Measurements from ENCODE around the gene FUT7. TPM values are rescaled to one million over a fixed set of nuclear protein-coding genes. Genes with fewer than 3 reads are reported as not detected.

The FUT7 gene
- total RNA-seq, 1 experiment from 2014 or later: not detected

GRCh38 chr9:136985027-136985602 lies 46.8 kb downstream of the FUT7 start:
- DNase-seq (ENCODE audit: low read depth): no peak

DNA sequence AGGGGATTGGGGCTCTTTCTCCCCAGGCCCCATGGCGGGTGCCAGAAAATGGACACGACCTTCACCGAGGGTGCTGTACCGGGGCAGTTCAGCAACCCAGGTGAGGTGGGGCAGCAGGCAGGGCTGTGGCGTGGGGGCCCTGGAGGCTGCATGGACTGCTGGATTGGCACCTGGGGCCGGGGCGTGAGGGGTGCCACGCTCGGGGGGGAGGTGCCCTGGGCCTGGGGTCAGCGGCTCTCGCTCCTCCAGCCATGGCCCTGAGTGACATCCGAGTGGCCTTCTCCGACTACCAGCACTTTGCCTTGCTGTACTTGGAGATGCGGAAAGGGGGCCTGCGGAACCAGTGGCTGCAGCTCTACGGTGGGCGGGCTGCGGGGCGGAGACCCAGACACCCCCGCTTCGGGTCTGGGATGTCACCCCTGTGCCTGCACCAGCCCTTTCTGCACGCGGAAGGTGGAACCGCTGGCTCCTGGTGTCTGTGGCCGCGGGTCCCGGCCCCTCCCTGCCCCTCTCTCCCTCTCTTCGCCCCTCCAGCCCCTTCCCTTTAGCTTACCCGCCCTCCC lies 47.3 kb downstream of the FUT7 start:
- no peak for DNase-seq (ENCODE audit: low read depth)

GRCh38 chr9:136983656-136984314 lies 48.1 kb downstream of the FUT7 start:
- DNase-seq (ENCODE audit: low read depth): no peak

GRCh38 chr9:136983167-136983566 lies 48.7 kb downstream of the FUT7 start:
- no peak for DNase-seq (ENCODE audit: low read depth)

GRCh38 chr9:136982232-136983051 lies 49.4 kb downstream of the FUT7 start, which contains the start of gene LCNL1:
Gene LCNL1, plus strand, starts transcription at chr9:136982993. Its CDS starts 594 bp downstream, at chr9:136983587.
- no peak for DNase-seq (ENCODE audit: low read depth)

DNA sequence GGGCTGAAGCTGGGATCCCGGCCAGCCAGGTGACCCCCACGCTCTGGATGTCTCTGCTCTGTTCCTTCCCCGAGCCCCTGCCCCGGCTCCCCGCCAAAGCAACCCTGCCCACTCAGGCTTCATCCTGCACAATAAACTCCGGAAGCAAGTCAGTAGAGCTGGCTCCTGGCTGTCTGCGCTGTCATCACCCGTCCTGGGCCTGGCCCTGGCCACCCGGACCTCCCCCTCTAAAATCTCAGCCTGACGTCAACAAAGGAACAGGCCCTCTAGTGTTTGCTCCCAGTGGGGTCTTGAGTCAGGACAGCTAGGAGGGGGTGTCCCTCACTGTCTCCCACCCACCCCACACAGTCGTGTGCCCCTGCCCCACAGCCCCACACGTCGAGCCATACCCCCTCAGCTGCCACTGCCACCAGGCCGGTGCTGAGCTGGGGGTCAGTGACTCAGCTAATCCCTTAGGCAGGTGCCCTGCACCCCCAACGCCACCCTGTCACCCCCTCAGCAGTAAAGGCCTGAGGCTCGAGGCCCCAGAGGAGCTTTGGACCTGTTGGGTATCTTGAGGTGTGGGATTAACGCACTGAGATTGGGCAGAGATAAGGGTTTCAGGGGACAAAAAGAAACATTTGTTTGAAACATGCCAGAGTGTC lies 50.2 kb downstream of the FUT7 start:
- DNase-seq (ENCODE audit: low read depth): peak; percentile 30

GRCh38 chr9:136980669-136981478 lies 51.0 kb downstream of the FUT7 start:
- no peak for DNase-seq (ENCODE audit: low read depth)

Other genes with a start within 250 kb of the FUT7 start
- 52.5 and 71.5 TPM in 2 replicates for gene TMEM141, start 240.7 kb downstream of the FUT7 start, total RNA-seq (2014; rRNA removed; shearing (Covaris generic))
- gene CCDC183, start 235.8 kb downstream of the FUT7 start, total RNA-seq (2014; rRNA removed; shearing (Covaris generic)): not detected in 2 replicates
- 87.9 and 90.9 TPM in 2 replicates for gene RABL6, start 224.1 kb downstream of the FUT7 start, total RNA-seq (2014; rRNA removed; shearing (Covaris generic))
- gene AJM1, start 189.6 kb downstream of the FUT7 start, total RNA-seq (2014; rRNA removed; shearing (Covaris generic)): 0.87 and 1.5 TPM in 2 replicates
- 124 and 165 TPM in 2 replicates for gene PHPT1, start 182.7 kb downstream of the FUT7 start, total RNA-seq (2014; rRNA removed; shearing (Covaris generic))
- 5.5 and 7.4 TPM in 2 replicates for gene MAMDC4, start 179.7 kb downstream of the FUT7 start, total RNA-seq (2014; rRNA removed; shearing (Covaris generic))
- gene EDF1, start 165.8 kb downstream of the FUT7 start, total RNA-seq (2014; rRNA removed; shearing (Covaris generic)): 301 and 357 TPM in 2 replicates
- 16.9 and 18.5 TPM in 2 replicates for gene TRAF2, start 145.6 kb downstream of the FUT7 start, total RNA-seq (2014; rRNA removed; shearing (Covaris generic))
- 171 and 188 TPM in 2 replicates for gene FBXW5, start 87.3 kb downstream of the FUT7 start, total RNA-seq (2014; rRNA removed; shearing (Covaris generic))
- 0.47 TPM in 1 of 2 replicates, not detected in the other for gene C8G, start 86.8 kb downstream of the FUT7 start, total RNA-seq (2014; rRNA removed; shearing (Covaris generic))
- not detected in 2 replicates for gene LCN12, start 79.8 kb downstream of the FUT7 start, total RNA-seq (2014; rRNA removed; shearing (Covaris generic))
- not detected in 2 replicates for gene PTGDS, start 54.6 kb downstream of the FUT7 start, total RNA-seq (2014; rRNA removed; shearing (Covaris generic))
- not detected in 2 replicates for gene LCNL1, start 49.1 kb downstream of the FUT7 start, total RNA-seq (2014; rRNA removed; shearing (Covaris generic))
- gene PAXX, start 39.7 kb downstream of the FUT7 start, total RNA-seq (2014; rRNA removed; shearing (Covaris generic)): 68.0 and 77.8 TPM in 2 replicates
- 1.0 and 1.7 TPM in 2 replicates for gene CLIC3, start 35.5 kb downstream of the FUT7 start, total RNA-seq (2014; rRNA removed; shearing (Covaris generic))
- gene ABCA2, start 3.9 kb downstream of the FUT7 start, total RNA-seq (2014; rRNA removed; shearing (Covaris generic)): 7.5 and 9.0 TPM in 2 replicates
- gene NPDC1, start 14.1 kb upstream of the FUT7 start, total RNA-seq (2014; rRNA removed; shearing (Covaris generic)): 31.5 and 39.2 TPM in 2 replicates
- gene ENTPD2, start 22.0 kb upstream of the FUT7 start, total RNA-seq (2014; rRNA removed; shearing (Covaris generic)): not detected in 2 replicates
- gene SAPCD2, start 38.5 kb upstream of the FUT7 start, total RNA-seq (2014; rRNA removed; shearing (Covaris generic)): 58.5 and 69.2 TPM in 2 replicates
- 12.0 and 15.6 TPM in 2 replicates for gene UAP1L1, start 45.4 kb upstream of the FUT7 start, total RNA-seq (2014; rRNA removed; shearing (Covaris generic))
- gene MAN1B1, start 54.9 kb upstream of the FUT7 start, total RNA-seq (2014; rRNA removed; shearing (Covaris generic)): 56.1 and 59.3 TPM in 2 replicates
- gene DPP7, start 82.6 kb upstream of the FUT7 start, total RNA-seq (2014; rRNA removed; shearing (Covaris generic)): 43.8 and 45.5 TPM in 2 replicates
- gene GRIN1, start 107.1 kb upstream of the FUT7 start, total RNA-seq (2014; rRNA removed; shearing (Covaris generic)): not detected in 2 replicates
- gene LRRC26, start 138.0 kb upstream of the FUT7 start, total RNA-seq (2014; rRNA removed; shearing (Covaris generic)): not detected in 2 replicates
- gene TMEM210, start 140.0 kb upstream of the FUT7 start, total RNA-seq (2014; rRNA removed; shearing (Covaris generic)): not detected in 2 replicates
- gene ANAPC2, start 156.5 kb upstream of the FUT7 start, total RNA-seq (2014; rRNA removed; shearing (Covaris generic)): 18.5 and 27.2 TPM in 2 replicates
- 101 and 138 TPM in 2 replicates for gene SSNA1, start 156.6 kb upstream of the FUT7 start, total RNA-seq (2014; rRNA removed; shearing (Covaris generic))
- gene TPRN, start 168.7 kb upstream of the FUT7 start, total RNA-seq (2014; rRNA removed; shearing (Covaris generic)): 12.0 and 13.6 TPM in 2 replicates
- 63.4 and 65.8 TPM in 2 replicates for gene TMEM203, start 173.6 kb upstream of the FUT7 start, total RNA-seq (2014; rRNA removed; shearing (Covaris generic))
- 17.9 and 26.2 TPM in 2 replicates for gene NDOR1, start 173.6 kb upstream of the FUT7 start, total RNA-seq (2014; rRNA removed; shearing (Covaris generic))
- 0.10 and 0.96 TPM in 2 replicates for gene RNF208, start 190.2 kb upstream of the FUT7 start, total RNA-seq (2014; rRNA removed; shearing (Covaris generic))
- 1.1 and 1.4 TPM in 2 replicates for gene CYSRT1, start 193.1 kb upstream of the FUT7 start, total RNA-seq (2014; rRNA removed; shearing (Covaris generic))
- gene RNF224, start 195.4 kb upstream of the FUT7 start, total RNA-seq (2014; rRNA removed; shearing (Covaris generic)): not detected in 2 replicates
- not detected in 2 replicates for gene SLC34A3, start 198.8 kb upstream of the FUT7 start, total RNA-seq (2014; rRNA removed; shearing (Covaris generic))
- 624 and 993 TPM in 2 replicates for gene TUBB4B, start 209.2 kb upstream of the FUT7 start, total RNA-seq (2014; rRNA removed; shearing (Covaris generic))
- gene STPG3, start 219.2 kb upstream of the FUT7 start, total RNA-seq (2014; rRNA removed; shearing (Covaris generic)): not detected in 2 replicates
- 78.8 and 83.3 TPM in 2 replicates for gene NELFB, start 223.2 kb upstream of the FUT7 start, total RNA-seq (2014; rRNA removed; shearing (Covaris generic))
- 66.1 and 74.7 TPM in 2 replicates for gene TOR4A, start 245.6 kb upstream of the FUT7 start, total RNA-seq (2014; rRNA removed; shearing (Covaris generic))

Data from HT1080 (cell line).